PC-9 (cell line): ENCODE data around the gene LRIF1.

Experiments used
- EZH2 ChIP-seq: fragments of 200-600 bp; sonication (generic); IDR thresholded peaks from 2 replicates; pipeline ENCODE4 v1.8.0; 2017; ENCODE audit warnings: antibody characterized with exemption, low read depth
- TF ChIP-seq, protein P1 (sequence below): fragments of 200-600 bp; sonication (generic); conservative IDR thresholded peaks from 2 replicates; pipeline ENCODE4 v1.6.1; 2017; ENCODE audit warnings: mixed run types, antibody characterized with exemption, mild to moderate bottlenecking, moderate library complexity

- TF ChIP-seq, protein P1, sequence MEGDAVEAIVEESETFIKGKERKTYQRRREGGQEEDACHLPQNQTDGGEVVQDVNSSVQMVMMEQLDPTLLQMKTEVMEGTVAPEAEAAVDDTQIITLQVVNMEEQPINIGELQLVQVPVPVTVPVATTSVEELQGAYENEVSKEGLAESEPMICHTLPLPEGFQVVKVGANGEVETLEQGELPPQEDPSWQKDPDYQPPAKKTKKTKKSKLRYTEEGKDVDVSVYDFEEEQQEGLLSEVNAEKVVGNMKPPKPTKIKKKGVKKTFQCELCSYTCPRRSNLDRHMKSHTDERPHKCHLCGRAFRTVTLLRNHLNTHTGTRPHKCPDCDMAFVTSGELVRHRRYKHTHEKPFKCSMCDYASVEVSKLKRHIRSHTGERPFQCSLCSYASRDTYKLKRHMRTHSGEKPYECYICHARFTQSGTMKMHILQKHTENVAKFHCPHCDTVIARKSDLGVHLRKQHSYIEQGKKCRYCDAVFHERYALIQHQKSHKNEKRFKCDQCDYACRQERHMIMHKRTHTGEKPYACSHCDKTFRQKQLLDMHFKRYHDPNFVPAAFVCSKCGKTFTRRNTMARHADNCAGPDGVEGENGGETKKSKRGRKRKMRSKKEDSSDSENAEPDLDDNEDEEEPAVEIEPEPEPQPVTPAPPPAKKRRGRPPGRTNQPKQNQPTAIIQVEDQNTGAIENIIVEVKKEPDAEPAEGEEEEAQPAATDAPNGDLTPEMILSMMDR, result no peak
- TF ChIP-seq EZH2, result no peak
These were observed 10.7 kb downstream of the LRIF1 start for GRCh38 chr1:110953031-110953430.
